ENCODE data around the gene ACAA2. TPM values are rescaled to one million over a fixed set of nuclear protein-coding genes. Genes with fewer than 3 reads are reported as not detected.

The ACAA2 gene
- total RNA-seq, 1 experiment from 2014 or later = 6.5 TPM

DNA sequence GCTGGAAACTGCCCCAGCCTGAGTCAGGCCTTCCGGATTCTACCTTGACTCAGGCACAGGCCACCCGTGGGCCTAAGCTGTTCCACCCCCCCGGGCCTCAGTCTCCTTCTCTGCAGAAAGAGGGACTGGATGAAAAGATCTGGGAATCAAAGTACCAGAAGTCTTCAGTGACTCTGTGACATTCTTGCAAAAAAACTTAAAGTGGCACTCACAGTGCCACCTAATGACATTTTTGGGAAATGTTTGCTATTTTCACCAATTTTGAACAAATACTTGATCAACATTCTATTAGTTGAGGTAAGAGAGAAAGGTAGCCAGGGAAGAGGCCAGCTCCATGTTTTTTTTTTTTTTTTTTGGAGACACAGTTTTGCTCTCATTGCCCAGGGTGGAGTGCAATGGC, 48.3 kb upstream of the ACAA2 start:
- H3K79me2 ChIP-seq (ENCODE audit: low read length) = no peaks in the 10 kb centered on the region
- no peak overlapping the region for H3K27ac ChIP-seq (ENCODE audit: low read length)
- DNase-seq = peak; percentile 15
- H3K9me2 ChIP-seq (replicated peaks; ENCODE audit: low read length) = no peaks in the 10 kb centered on the region
- no peak overlapping the region for H2AFZ ChIP-seq (ENCODE audit: low read length)
- no peaks in the 10 kb centered on the region for H4K20me1 ChIP-seq (ENCODE audit: low read length)
- H3K4me1 ChIP-seq (ENCODE audit: insufficient read depth, low read length) = peaks cover 7% of the 10 kb centered on the region; the same call in 1 of the 2 replicates
- no peaks in the 10 kb centered on the region for H3F3A ChIP-seq (ENCODE audit: low read length, unreplicated experiment)
- intact Hi-C loops (cut with micrococcal nuclease) = no loop called here
- no peaks in the 10 kb centered on the region for H3K9me3 ChIP-seq (ENCODE audit: low read length)
- no peak for ATAC-seq
- ChIA-PET CTCF (interaction anchor here (0.6 kb wide), 1 partner anchor 346 kb away, joined by 5 read pairs; no protein-coding TSS in a partner anchor), POLR2A (ENCODE audit: unreplicated experiment) (no interaction called here)
- no peak overlapping the region for H3K9ac ChIP-seq (ENCODE audit: low read length)
- H3K27me3 ChIP-seq (ENCODE audit: low read length) = no peaks in the 10 kb centered on the region
- H3K36me3 ChIP-seq (ENCODE audit: low read depth, low read length) = no peaks in the 10 kb centered on the region
- H3K4me3 ChIP-seq (ENCODE audit: low read length) = no peak overlapping the region
- no TSS peak for BruUV-seq (replicated peaks)
- no peak overlapping the region for H3K4me2 ChIP-seq (ENCODE audit: low read length)
- TF ChIP-seq, protein P1, sequence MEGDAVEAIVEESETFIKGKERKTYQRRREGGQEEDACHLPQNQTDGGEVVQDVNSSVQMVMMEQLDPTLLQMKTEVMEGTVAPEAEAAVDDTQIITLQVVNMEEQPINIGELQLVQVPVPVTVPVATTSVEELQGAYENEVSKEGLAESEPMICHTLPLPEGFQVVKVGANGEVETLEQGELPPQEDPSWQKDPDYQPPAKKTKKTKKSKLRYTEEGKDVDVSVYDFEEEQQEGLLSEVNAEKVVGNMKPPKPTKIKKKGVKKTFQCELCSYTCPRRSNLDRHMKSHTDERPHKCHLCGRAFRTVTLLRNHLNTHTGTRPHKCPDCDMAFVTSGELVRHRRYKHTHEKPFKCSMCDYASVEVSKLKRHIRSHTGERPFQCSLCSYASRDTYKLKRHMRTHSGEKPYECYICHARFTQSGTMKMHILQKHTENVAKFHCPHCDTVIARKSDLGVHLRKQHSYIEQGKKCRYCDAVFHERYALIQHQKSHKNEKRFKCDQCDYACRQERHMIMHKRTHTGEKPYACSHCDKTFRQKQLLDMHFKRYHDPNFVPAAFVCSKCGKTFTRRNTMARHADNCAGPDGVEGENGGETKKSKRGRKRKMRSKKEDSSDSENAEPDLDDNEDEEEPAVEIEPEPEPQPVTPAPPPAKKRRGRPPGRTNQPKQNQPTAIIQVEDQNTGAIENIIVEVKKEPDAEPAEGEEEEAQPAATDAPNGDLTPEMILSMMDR (conservative IDR thresholded peaks at IDR 0.05; ENCODE audit: low read depth, low read length) = peak; percentile 45; the same call in 1 of the 2 replicates
- TF ChIP-seq EZH2phosphoT487 (IDR thresholded peaks at IDR 0.05; ENCODE audit: borderline replicate concordance, low read length) = no peak
- no peak for TF ChIP-seq EZH2 (IDR thresholded peaks at IDR 0.05; ENCODE audit: low read length, unreplicated experiment)

DNA sequence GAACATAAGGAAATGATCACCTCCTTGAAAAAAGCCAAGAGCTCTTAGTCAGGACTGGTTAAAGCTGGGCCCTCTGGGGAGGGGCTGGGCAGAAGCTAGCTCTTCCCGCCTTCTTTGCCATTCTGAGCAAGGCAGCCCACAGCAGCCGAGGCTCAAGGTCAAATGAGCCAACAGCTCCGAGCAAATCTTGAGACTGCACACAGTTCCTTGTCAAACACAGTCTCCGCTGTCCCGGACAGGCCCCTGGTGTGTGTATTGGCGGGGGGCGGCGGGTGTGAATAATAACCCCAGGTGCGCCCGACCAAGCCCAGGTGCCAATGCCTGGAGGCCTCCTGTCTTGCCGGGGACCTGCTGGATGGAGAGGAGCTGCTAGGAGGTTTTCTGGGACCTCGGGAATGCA, 46.4 kb upstream of the ACAA2 start:
- DNase-seq = no peak
- Histone ChIP-seq H3K79me2 (ENCODE audit: low read length) (no peaks in the 10 kb centered on the region), H3K36me3 (ENCODE audit: low read depth, low read length) (no peaks in the 10 kb centered on the region), H3K9me2 (replicated peaks; ENCODE audit: low read length) (no peaks in the 10 kb centered on the region), H2AFZ (ENCODE audit: low read length) (no peak overlapping the region), H4K20me1 (ENCODE audit: low read length) (no peaks in the 10 kb centered on the region), H3K9me3 (ENCODE audit: low read length) (no peaks in the 10 kb centered on the region), H3K27ac (ENCODE audit: low read length) (no peak overlapping the region), H3F3A (ENCODE audit: low read length, unreplicated experiment) (no peaks in the 10 kb centered on the region), H3K27me3 (ENCODE audit: low read length) (no peaks in the 10 kb centered on the region), H3K4me3 (ENCODE audit: low read length) (no peak overlapping the region), H3K9ac (ENCODE audit: low read length) (no peak overlapping the region), H3K4me1 (ENCODE audit: insufficient read depth, low read length) (peaks cover 7% of the 10 kb centered on the region; the same call in 1 of the 2 replicates), H3K4me2 (ENCODE audit: low read length) (no peak overlapping the region)
- TF ChIP-seq EZH2phosphoT487 (IDR thresholded peaks at IDR 0.05; ENCODE audit: borderline replicate concordance, low read length) = no peak
- TF ChIP-seq, protein P1 (conservative IDR thresholded peaks at IDR 0.05; ENCODE audit: low read depth, low read length) = no peak
- no peak for TF ChIP-seq EZH2 (IDR thresholded peaks at IDR 0.05; ENCODE audit: low read length, unreplicated experiment)
- no TSS peak for BruUV-seq (replicated peaks)
- POLR2A ChIA-PET (ENCODE audit: unreplicated experiment) = no interaction called here
- intact Hi-C loops (cut with micrococcal nuclease) = loop anchor here (2.0 to 5.0 kb wide), 2 partner anchors 62 to 75 kb away; no protein-coding TSS in a partner anchor
- CTCF ChIA-PET = interaction anchor here (0.5 to 0.6 kb wide), 2 partner anchors 300 to 303 kb away, joined by 3 to 5 read pairs; no protein-coding TSS in a partner anchor
- ATAC-seq = no peak

DNA sequence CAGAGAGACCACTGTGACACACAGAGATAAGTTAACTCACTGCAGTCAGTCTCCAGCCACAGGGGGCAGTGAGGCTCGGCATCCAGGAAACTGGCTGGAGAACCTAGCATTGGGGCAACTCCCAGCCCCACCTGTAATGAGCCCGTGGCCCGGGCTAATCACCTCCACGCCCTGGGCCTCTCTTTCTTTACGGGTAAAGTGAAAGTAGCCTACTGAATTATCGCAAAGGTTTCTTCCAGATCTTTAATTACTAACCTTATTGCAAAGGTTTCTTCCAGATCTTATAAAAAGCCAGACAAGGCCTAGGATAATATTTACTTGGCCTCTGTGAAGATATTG, 45.7 kb upstream of the ACAA2 start:
- no peak overlapping the region for H3K9ac ChIP-seq (ENCODE audit: low read length)
- H3K27ac ChIP-seq (ENCODE audit: low read length) = no peak overlapping the region
- CTCF ChIA-PET = interaction anchor here (0.6 to 1.3 kb wide), 7 partner anchors 10 to 298 kb away, joined by 3 to 6 read pairs (median 3); no protein-coding TSS in a partner anchor
- no peaks in the 10 kb centered on the region for H3K27me3 ChIP-seq (ENCODE audit: low read length)
- H3K4me3 ChIP-seq (ENCODE audit: low read length) = no peak overlapping the region
- no peak overlapping the region for H2AFZ ChIP-seq (ENCODE audit: low read length)
- DNase-seq (no peak), ATAC-seq (peak; percentile 21)
- H3K9me2 ChIP-seq (replicated peaks; ENCODE audit: low read length) = no peaks in the 10 kb centered on the region
- H3K79me2 ChIP-seq (ENCODE audit: low read length) = no peaks in the 10 kb centered on the region
- POLR2A ChIA-PET (ENCODE audit: unreplicated experiment) = no interaction called here
- no TSS peak for BruUV-seq (replicated peaks)
- H3K4me2 ChIP-seq (ENCODE audit: low read length) = no peak overlapping the region
- no peaks in the 10 kb centered on the region for H4K20me1 ChIP-seq (ENCODE audit: low read length)
- no peaks in the 10 kb centered on the region for H3K36me3 ChIP-seq (ENCODE audit: low read depth, low read length)
- intact Hi-C loops (cut with micrococcal nuclease) = loop anchor here (2.0 to 5.0 kb wide), 2 partner anchors 62 to 74 kb away; no protein-coding TSS in a partner anchor
- H3K4me1 ChIP-seq (ENCODE audit: insufficient read depth, low read length) = peaks cover 7% of the 10 kb centered on the region; the same call in 1 of the 2 replicates
- no peaks in the 10 kb centered on the region for H3K9me3 ChIP-seq (ENCODE audit: low read length)
- H3F3A ChIP-seq (ENCODE audit: low read length, unreplicated experiment) = no peaks in the 10 kb centered on the region
- TF ChIP-seq, protein P1 (conservative IDR thresholded peaks at IDR 0.05; ENCODE audit: low read depth, low read length) = no peak
- TF ChIP-seq EZH2phosphoT487 (IDR thresholded peaks at IDR 0.05; ENCODE audit: borderline replicate concordance, low read length) = no peak
- no peak for TF ChIP-seq EZH2 (IDR thresholded peaks at IDR 0.05; ENCODE audit: low read length, unreplicated experiment)
